HepG2 (cell line): ENCODE data around the gene ETS1. TPM values are rescaled to one million over a fixed set of nuclear protein-coding genes. Genes with fewer than 3 reads are reported as not detected.
"Not testable (repeated sequence)": the region's sequence is repeated elsewhere in the genome, so short reads cannot be mapped to it uniquely, and the experiment has no call there.

ENCODE experiments used
- ATAC-seq: fragments of 200-7000 bp; cut with Tn5 transposase; 3 replicates; pipeline ENCODE4 v1.9.1; 2020; ENCODE audit warnings: mild to moderate bottlenecking, moderate library complexity
- BruUV-seq: library from RNA; stranded (reverse); fragments of 400-500 nt; replicated peaks from 2 replicates; lab custom pipeline; 2021; lab: Mats Ljungman, UMichigan
- CTCF ChIA-PET: fragments of 300-600 bp; formaldehyde crosslinking; extraction: SDS; loops from one replicate; lab custom pipeline; 2021; ENCODE audit warnings: low total read pairs, inconsistent platforms, low intra/inter-chr PET ratio; lab: Yijun Ruan, JAX
- POLR2A ChIA-PET: fragments of 350-600 bp; sonication (Branson Sonifier 250); formaldehyde crosslinking; loops from one replicate; lab custom pipeline; 2020; ENCODE audit warnings: antibody characterized with exemption, inconsistent platforms; lab: Yijun Ruan, JAX
- DNase-seq: peaks from one replicate; pipeline ENCODE4 v3.0.0-alpha.2; 2015; ENCODE audit warnings: low spot score
- FAIRE-seq: peaks from 3 replicates; lab custom pipeline; 2011; peaks lifted over from hg19 to GRCh38; lab: Jason Lieb, UNC
- H2AFZ ChIP-seq: one replicate; pipeline ENCODE4 v1.6.1; 2011; ENCODE audit warnings: low read length, inconsistent platforms
- H3K27ac ChIP-seq: fragments of 300-600 bp; 3 replicates; pipeline ENCODE4 v1.8.0; 2011; ENCODE audit warnings: mixed run types, mild to moderate bottlenecking, mixed read lengths, low read length, inconsistent platforms; ENCODE audit not compliant: insufficient read depth; ENCODE audit errors: extremely low read length
- H3K27me3 ChIP-seq, 2 experiments: fragments of 200-600 bp in 1 of 2; 2 replicates in 1 of 2; 3 replicates in 1 of 2; pipeline versions ENCODE4 v1.6.0 to v1.8.0; 2011; ENCODE audit warnings: low read length in 2 of 2, mild to moderate bottlenecking in 2 of 2, moderate library complexity in 2 of 2, inconsistent platforms in 1 of 2; ENCODE audit not compliant: insufficient read depth in 2 of 2, control insufficient read depth in 1 of 2
- H3K36me3 ChIP-seq, 2 experiments: fragments of 200-600 bp in 1 of 2; replicated peaks in 1 of 2; 2 replicates in 1 of 2; 3 replicates in 1 of 2; pipeline versions ENCODE4 v1.5.1 to v1.8.0; 2011; ENCODE audit warnings: low read length in 2 of 2, inconsistent platforms in 1 of 2; ENCODE audit not compliant: insufficient read depth in 2 of 2, control insufficient read depth in 1 of 2
- H3K4me1 ChIP-seq: 2 replicates; pipeline ENCODE4 v1.5.1; 2012; ENCODE audit warnings: low read length, inconsistent platforms; ENCODE audit not compliant: insufficient read depth
- H3K4me2 ChIP-seq: 2 replicates; pipeline ENCODE4 v1.6.0; 2011; ENCODE audit warnings: low read depth, low read length, inconsistent platforms
- H3K4me3 ChIP-seq, 3 experiments: fragments of 200-600 bp in 1 of 3; sonication (generic), shearing (Covaris generic) in 1 of 3; replicated peaks in 1 of 3; 2 replicates each; pipeline ENCODE4 v1.5.1; 2011 to 2016; ENCODE audit warnings: low read length in 3 of 3, inconsistent platforms in 2 of 3, low read depth in 2 of 3, mild to moderate bottlenecking in 2 of 3, control low read depth in 1 of 3, mixed read lengths in 1 of 3; ENCODE audit not compliant: insufficient read depth in 1 of 3
- H3K79me2 ChIP-seq: one replicate; pipeline ENCODE4 v1.6.1; 2011; ENCODE audit warnings: low read length, inconsistent platforms; ENCODE audit not compliant: insufficient read depth
- H3K9ac ChIP-seq: 2 replicates; pipeline ENCODE4 v1.6.0; 2011; ENCODE audit warnings: mild to moderate bottlenecking, low read depth, low read length, inconsistent platforms; ENCODE audit not compliant: insufficient read depth
- H3K9me3 ChIP-seq: 2 replicates; pipeline ENCODE4 v1.5.1; 2012; ENCODE audit warnings: mild to moderate bottlenecking, low read length
- H4K20me1 ChIP-seq: 2 replicates; pipeline ENCODE4 v1.6.0; 2011; ENCODE audit warnings: inconsistent platforms, mild to moderate bottlenecking, low read length, moderate library complexity; ENCODE audit not compliant: insufficient read depth
- AGO2 ChIP-seq: fragments of 200-400 bp; formaldehyde crosslinking; optimal IDR thresholded peaks from 2 replicates; pipeline ENCODE3; 2017; ENCODE audit warnings: mild to moderate bottlenecking, low read depth, low read length, moderate library complexity
- GZF1 ChIP-seq: sonication (generic); formaldehyde crosslinking; IDR thresholded peaks from 2 replicates; pipeline ENCODE4 v1.5.1; 2020; ENCODE audit warnings: mild to moderate bottlenecking, missing genetic modification reagents
- HNF4A ChIP-seq: sonication (generic); formaldehyde crosslinking; IDR thresholded peaks from 2 replicates; pipeline ENCODE4 v1.4.0; 2020; ENCODE audit warnings: missing genetic modification reagents
- MED8 ChIP-seq: sonication (generic); formaldehyde crosslinking; IDR thresholded peaks from 2 replicates; pipeline ENCODE4 v1.8.1; 2023; ENCODE audit warnings: mild to moderate bottlenecking, missing genetic modification reagents; ENCODE audit not compliant: insufficient replicate concordance
- MIER3 ChIP-seq: IDR thresholded peaks from 2 replicates; pipeline ENCODE4 v1.6.1; 2016; ENCODE audit warnings: missing compliant biosample characterization, borderline replicate concordance
- MXI1 ChIP-seq: IDR thresholded peaks from 3 replicates; pipeline ENCODE4 v1.6.1; 2012; ENCODE audit warnings: low read depth, low read length, inconsistent platforms, borderline replicate concordance
- NR2F6 ChIP-seq, 2 experiments: IDR thresholded peaks; 2 replicates each; pipeline ENCODE4 v1.6.1; 2016; ENCODE audit warnings: antibody characterized with exemption in 1 of 2, mild to moderate bottlenecking in 1 of 2
- PAWR ChIP-seq: sonication (generic); formaldehyde crosslinking; IDR thresholded peaks from 2 replicates; pipeline ENCODE4 v1.4.0; 2020; ENCODE audit warnings: missing genetic modification reagents, mild to moderate bottlenecking, borderline replicate concordance
- PRPF4 ChIP-seq: fragments of 200-400 bp; formaldehyde crosslinking; IDR thresholded peaks from 2 replicates; pipeline ENCODE4 v1.6.1; 2016; ENCODE audit warnings: low read length, low read depth; ENCODE audit not compliant: poor library complexity, severe bottlenecking
- REPIN1 ChIP-seq: sonication (generic); formaldehyde crosslinking; IDR thresholded peaks from 2 replicates; pipeline ENCODE4 v1.8.0; 2022; ENCODE audit warnings: missing genetic modification reagents, low read depth, mild to moderate bottlenecking, borderline replicate concordance
- SPEN ChIP-seq: sonication (generic); formaldehyde crosslinking; IDR thresholded peaks from 2 replicates; pipeline ENCODE4 v1.5.1; 2020; ENCODE audit warnings: low read depth, mild to moderate bottlenecking, missing genetic modification reagents
- ZNF207 ChIP-seq: fragments of 450-650 bp; IDR thresholded peaks from 2 replicates; pipeline ENCODE4 v1.6.1; 2016; ENCODE audit warnings: antibody characterized with exemption, borderline replicate concordance
- ZNF232 ChIP-seq: sonication (generic); formaldehyde crosslinking; IDR thresholded peaks from 2 replicates; pipeline ENCODE4 v1.4.0; 2020; ENCODE audit warnings: missing genetic modification reagents, borderline replicate concordance
- ZNF296 ChIP-seq: sonication (generic); formaldehyde crosslinking; conservative IDR thresholded peaks from 2 replicates; pipeline ENCODE4 v1.5.0; 2020; ENCODE audit warnings: mild to moderate bottlenecking, missing genetic modification reagents
- ZNF33B ChIP-seq: sonication (generic); formaldehyde crosslinking; IDR thresholded peaks from 2 replicates; pipeline ENCODE4 v1.5.1; 2020; ENCODE audit warnings: mild to moderate bottlenecking, missing genetic modification reagents
- ZNF768 ChIP-seq: sonication (generic); formaldehyde crosslinking; IDR thresholded peaks from 2 replicates; pipeline ENCODE4 v1.4.0; 2020; ENCODE audit warnings: missing genetic modification reagents
- ZNF773 ChIP-seq: sonication (generic); formaldehyde crosslinking; IDR thresholded peaks from 2 replicates; pipeline ENCODE4 v1.4.0; 2020; ENCODE audit warnings: missing genetic modification reagents, borderline replicate concordance
- WGBS: methylation state at CpG from one replicate; pipeline ENCODE4 v1.1.6; 2017; ENCODE audit warnings: low lambda C conversion rate; 5-methylcytosine and 5-hydroxymethylcytosine counted together
- in situ Hi-C: cut with HindIII; loops from 2 replicates; pipeline ENCODE4 v1.10.0; 2017; ENCODE audit warnings: low pct_unique_long_range_greater_than_20kb; ENCODE audit not compliant: extremely low pct_ligation_motif_present
- intact Hi-C: fragments of 100-400 bp; cut with micrococcal nuclease; formaldehyde crosslinking; loops from one replicate; pipeline ENCODE4 v1.10.0; 2022; ENCODE audit not compliant: unreplicated experiment
- polyA plus RNA-seq, 8 experiments: library from polyadenylated mRNA; depleted of rRNA in 3 of 8; stranded (reverse) in 7 of 8; unstranded in 1 of 8; fragments of >200 nt; fragmentation: Illumina TruSeq in 4 of 8; extraction: Trizol in 4 of 8; gene quantifications; 2 replicates each; pipeline versions ENCODE4 v1.2.1 to v1.2.3, GENCODE V29; 2011 to 2016; ENCODE audit warnings: low read depth in 4 of 8, missing spikeins in 1 of 8, mixed read lengths in 1 of 8; ENCODE audit not compliant: insufficient read depth in 1 of 8
- total RNA-seq, 5 experiments: library from RNA; depleted of rRNA; stranded (reverse); fragments of >200 nt; fragmentation: Illumina TruSeq; extraction: Trizol; gene quantifications; 2 replicates each; pipeline ENCODE4 v1.2.3, GENCODE V29; 2016; ENCODE audit warnings: low read depth in 1 of 5
- TF ChIP-seq, protein P1 (sequence below): sonication (generic); formaldehyde crosslinking; IDR thresholded peaks from 2 replicates; pipeline ENCODE4 v1.4.0; 2020; ENCODE audit warnings: mild to moderate bottlenecking, low read depth, missing genetic modification reagents
- TF ChIP-seq, protein P2 (sequence below): sonication (generic); formaldehyde crosslinking; IDR thresholded peaks from 2 replicates; pipeline ENCODE4 v1.5.1; 2020; ENCODE audit warnings: mild to moderate bottlenecking, missing genetic modification reagents

The ETS1 gene
- total and polyA plus RNA-seq, 2 of the 13 experiments (the other 11 are each of a cell fraction or from before 2014, with no cell fraction given), result 0.18 to 0.34 TPM

DNA sequence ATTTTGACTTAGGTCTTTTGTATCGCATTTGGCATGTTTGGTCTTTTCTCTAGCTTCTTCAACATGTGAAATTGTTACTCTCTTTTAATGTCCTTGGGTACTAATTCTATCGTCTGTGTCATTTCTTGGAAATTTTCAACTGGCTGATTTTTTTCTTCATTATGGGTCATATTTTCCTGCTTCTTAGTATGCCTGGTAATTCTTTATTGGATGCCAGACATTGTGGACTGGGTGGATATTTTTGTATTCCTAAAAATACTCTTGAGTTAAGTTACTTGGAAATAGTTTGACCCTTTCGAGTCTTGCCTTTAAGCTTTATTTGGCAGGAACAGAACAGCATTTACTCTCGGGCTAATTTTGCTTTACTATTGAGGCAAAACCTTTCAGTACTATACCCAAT is 140.1 kb downstream of the ETS1 start:
- H3K4me2 ChIP-seq, result no peak overlapping the region

DNA sequence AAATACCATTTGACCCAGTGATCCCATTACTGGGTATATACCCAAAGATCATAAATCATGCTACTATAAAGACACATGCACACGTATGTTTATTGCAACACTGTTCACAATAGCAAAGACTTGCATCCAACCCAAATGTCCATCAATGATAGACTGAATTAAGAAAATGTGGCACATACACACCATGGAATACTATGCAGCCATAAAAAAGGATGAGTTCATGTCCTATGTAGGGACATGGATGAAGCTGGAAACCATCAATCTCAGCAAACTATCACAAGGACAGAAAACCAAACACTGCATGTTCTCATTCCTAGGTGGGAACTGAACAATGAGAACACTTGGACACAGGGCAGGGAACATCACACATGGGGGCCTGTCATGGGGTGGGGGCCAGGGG is 141.4 kb downstream of the ETS1 start:
- ATAC-seq, in situ Hi-C loops, H3K27me3 ChIP-seq, DNase-seq, H4K20me1 ChIP-seq, H2AFZ ChIP-seq, H3K4me3 ChIP-seq, POLR2A ChIA-PET, BruUV-seq, CTCF ChIA-PET, FAIRE-seq, H3K79me2 ChIP-seq, H3K4me2 ChIP-seq, H3K27ac ChIP-seq, H3K9ac ChIP-seq, H3K36me3 ChIP-seq, H3K9me3 ChIP-seq: not testable (repeated sequence)
- H3K4me1 ChIP-seq, result peaks cover 22% of the 10 kb centered on the region
- intact Hi-C loops, result loop anchor here (5.0 kb wide), 1 partner anchor 154 kb away; no protein-coding TSS in a partner anchor
- WGBS, result 92% methylated on average over 1 of the region's 1 CpG

More for the DNA sequence above, 140.1 kb downstream of the ETS1 start:
- BruUV-seq, result no TSS peak
- H4K20me1 ChIP-seq, result no peaks in the 10 kb centered on the region
- no peaks in the 10 kb centered on the region for H3K36me3 ChIP-seq
- in situ Hi-C loops (no loop called here), intact Hi-C loops (loop anchor here (5.0 kb wide), 1 partner anchor 155 kb away; no protein-coding TSS in a partner anchor)
- no peak overlapping the region for H3K4me3 ChIP-seq
- H3K9me3 ChIP-seq, result no peaks in the 10 kb centered on the region
- H3K27ac ChIP-seq, result no peak overlapping the region
- POLR2A ChIA-PET, result interaction anchor here (0.9 kb wide), 1 partner anchor 22 kb away, joined by 3 read pairs; no protein-coding TSS in a partner anchor
- CTCF ChIA-PET, result no interaction called here
- no peaks in the 10 kb centered on the region for H3K79me2 ChIP-seq
- 89% methylated on average over 4 of the region's 4 CpGs for WGBS
- FAIRE-seq (no peak), DNase-seq (no peak), ATAC-seq (no peak)
- H3K4me1 ChIP-seq, result peaks cover 35% of the 10 kb centered on the region
- no peak overlapping the region for H3K9ac ChIP-seq
- no peaks in the 10 kb centered on the region for H3K27me3 ChIP-seq
- no peak for TF ChIP-seq ZNF207
- no peak for TF ChIP-seq REPIN1 (CRISPR knock-in tag)
- TF ChIP-seq ZNF33B, result no peak
- TF ChIP-seq ZNF773 (CRISPR knock-in tag), result no peak
- no peak for TF ChIP-seq MXI1
- no peak for TF ChIP-seq ZNF296
- no peak for TF ChIP-seq ZNF232 (CRISPR knock-in tag)
- TF ChIP-seq SPEN (CRISPR knock-in tag), result no peak
- no peak for TF ChIP-seq PAWR (CRISPR knock-in tag)
- TF ChIP-seq, protein P1, sequence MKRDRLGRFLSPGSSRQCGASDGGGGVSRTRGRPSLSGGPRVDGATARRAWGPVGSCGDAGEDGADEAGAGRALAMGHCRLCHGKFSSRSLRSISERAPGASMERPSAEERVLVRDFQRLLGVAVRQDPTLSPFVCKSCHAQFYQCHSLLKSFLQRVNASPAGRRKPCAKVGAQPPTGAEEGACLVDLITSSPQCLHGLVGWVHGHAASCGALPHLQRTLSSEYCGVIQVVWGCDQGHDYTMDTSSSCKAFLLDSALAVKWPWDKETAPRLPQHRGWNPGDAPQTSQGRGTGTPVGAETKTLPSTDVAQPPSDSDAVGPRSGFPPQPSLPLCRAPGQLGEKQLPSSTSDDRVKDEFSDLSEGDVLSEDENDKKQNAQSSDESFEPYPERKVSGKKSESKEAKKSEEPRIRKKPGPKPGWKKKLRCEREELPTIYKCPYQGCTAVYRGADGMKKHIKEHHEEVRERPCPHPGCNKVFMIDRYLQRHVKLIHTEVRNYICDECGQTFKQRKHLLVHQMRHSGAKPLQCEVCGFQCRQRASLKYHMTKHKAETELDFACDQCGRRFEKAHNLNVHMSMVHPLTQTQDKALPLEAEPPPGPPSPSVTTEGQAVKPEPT (CRISPR knock-in tag), result no peak
- TF ChIP-seq MIER3, result no peak
- TF ChIP-seq, protein P2, sequence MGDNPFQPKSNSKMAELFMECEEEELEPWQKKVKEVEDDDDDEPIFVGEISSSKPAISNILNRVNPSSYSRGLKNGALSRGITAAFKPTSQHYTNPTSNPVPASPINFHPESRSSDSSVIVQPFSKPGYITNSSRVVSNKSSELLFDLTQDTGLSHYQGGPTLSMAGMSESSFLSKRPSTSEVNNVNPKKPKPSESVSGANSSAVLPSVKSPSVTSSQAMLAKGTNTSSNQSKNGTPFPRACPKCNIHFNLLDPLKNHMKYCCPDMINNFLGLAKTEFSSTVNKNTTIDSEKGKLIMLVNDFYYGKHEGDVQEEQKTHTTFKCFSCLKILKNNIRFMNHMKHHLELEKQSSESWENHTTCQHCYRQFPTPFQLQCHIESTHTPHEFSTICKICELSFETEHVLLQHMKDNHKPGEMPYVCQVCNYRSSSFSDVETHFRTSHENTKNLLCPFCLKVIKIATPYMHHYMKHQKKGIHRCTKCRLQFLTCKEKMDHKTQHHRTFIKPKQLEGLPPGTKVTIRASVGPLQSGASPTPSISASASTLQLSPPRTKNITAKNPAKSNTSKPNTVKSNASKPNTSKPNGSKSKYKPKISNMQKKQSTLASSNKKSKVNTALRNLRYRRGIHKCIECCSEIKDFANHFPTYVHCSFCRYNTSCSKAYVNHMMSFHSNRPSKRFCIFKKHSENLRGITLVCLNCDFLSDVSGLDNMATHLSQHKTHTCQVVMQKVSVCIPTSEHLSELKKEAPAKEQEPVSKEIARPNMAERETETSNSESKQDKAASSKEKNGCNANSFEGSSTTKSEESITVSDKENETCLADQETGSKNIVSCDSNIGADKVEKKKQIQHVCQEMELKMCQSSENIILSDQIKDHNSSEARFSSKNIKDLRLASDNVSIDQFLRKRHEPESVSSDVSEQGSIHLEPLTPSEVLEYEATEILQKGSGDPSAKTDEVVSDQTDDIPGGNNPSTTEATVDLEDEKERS, result no peak
- no peak for TF ChIP-seq NR2F6 (IDR thresholded peaks at IDR 0.05)
- no peak for TF ChIP-seq NR2F6 (CRISPR knock-in tag; IDR thresholded peaks at IDR 0.05)
- no peak for TF ChIP-seq PRPF4
- TF ChIP-seq HNF4A (CRISPR knock-in tag), result no peak
- no peak for TF ChIP-seq GZF1 (CRISPR knock-in tag)
- TF ChIP-seq ZNF768, result no peak
- TF ChIP-seq AGO2, result no peak
- no peak for TF ChIP-seq MED8 (CRISPR knock-in tag)
- no peak overlapping the region for H2AFZ ChIP-seq
